SIG-M5 treated with dmso at 0.1 percent for 504 hours (cell line): ENCODE data around the gene GALNT8.
"Not testable (repeated sequence)": the region's sequence is repeated elsewhere in the genome, so short reads cannot be mapped to it uniquely, and the experiment has no call there.

Experiments used
- DNase-seq: peaks from one replicate; lab custom pipeline; 2025; ENCODE audit not compliant: unreplicated experiment; lab: John Stamatoyannopoulos, UW

The GALNT8 gene, protein sequence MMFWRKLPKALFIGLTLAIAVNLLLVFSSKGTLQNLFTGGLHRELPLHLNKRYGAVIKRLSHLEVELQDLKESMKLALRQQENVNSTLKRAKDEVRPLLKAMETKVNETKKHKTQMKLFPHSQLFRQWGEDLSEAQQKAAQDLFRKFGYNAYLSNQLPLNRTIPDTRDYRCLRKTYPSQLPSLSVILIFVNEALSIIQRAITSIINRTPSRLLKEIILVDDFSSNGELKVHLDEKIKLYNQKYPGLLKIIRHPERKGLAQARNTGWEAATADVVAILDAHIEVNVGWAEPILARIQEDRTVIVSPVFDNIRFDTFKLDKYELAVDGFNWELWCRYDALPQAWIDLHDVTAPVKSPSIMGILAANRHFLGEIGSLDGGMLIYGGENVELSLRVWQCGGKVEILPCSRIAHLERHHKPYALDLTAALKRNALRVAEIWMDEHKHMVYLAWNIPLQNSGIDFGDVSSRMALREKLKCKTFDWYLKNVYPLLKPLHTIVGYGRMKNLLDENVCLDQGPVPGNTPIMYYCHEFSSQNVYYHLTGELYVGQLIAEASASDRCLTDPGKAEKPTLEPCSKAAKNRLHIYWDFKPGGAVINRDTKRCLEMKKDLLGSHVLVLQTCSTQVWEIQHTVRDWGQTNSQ

DNA sequence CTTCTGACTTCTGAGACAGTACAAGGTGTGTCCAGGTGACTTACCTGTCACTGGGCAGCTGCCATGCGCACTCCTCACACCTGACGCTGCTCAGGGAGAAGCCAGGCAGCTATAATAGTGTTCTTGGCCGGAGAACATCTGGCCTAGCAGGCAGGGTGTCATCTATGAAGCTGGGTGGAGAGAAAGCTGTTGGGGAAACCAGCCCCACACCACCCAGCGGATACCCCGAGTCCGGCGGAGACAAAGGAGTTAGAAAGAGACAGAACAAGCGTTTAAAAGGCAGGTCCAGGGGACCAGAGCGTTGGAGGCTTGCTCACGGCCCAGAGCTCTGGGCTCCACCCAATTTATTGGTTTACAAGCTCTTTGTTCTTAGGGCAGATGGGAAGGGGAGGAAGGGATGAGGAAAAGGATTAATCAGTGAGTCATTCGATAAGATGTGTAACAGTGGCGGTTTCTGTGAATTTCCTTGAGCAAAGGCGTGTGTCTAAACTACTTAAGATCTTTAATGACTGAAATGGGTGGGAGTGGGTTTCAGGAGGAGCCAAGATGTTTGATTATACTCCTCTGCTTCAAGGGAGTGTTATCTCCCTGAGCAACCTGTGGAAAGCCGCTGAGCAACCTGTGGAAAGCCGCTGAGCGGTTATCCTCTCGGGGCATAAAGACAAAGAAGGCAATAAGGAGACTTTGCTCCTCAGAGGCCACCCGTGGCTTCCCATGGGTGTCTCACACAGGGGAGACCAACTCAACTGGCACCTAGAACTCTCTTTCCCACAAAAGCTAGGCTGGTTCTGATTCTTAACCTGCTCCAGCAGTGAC, at the start of gene GALNT8:
TSS of gene GALNT8 (plus strand) at position 580 of the 816 bp plus-strand sequence. CDS start 278 bp downstream, outside the sequence.
- no peak for DNase-seq

DNA sequence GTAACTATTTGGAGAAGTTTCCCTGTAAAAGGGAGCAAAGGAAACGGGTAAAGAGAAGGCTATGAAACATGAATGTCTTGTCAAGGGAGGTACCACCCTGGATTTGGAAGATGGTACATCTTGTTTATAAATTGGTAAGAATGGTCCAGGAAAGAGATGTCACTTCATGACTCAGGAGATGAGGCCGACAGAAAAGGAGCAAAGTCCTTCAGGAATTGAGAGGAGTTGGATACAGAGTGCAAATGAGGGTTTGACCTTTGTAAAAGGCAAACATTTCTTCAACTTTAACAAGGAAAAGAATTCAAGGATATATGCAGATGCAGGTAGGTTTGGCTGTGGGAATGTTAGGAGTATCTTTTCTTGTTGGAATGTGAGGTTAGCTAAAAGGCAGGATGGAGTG, 40.5 kb upstream of the GALNT8 start:
- no peak for DNase-seq

DNA sequence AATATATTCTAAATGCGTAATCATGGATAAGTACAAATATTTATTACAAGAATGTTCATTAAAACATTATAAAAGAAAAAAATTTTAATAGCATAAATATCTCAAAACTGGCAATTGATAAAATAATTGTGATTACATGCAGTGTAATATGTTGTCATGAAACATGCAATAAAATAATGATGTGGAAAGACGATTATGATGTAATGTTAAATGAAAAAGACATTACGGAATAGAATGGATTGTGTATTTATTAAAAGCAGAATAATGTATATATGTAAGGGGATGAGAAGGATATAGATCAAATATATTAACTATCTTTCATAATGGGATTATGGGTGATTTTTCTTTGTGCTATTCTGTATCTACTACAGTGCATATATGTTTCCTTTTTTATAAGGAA, 38.5 kb upstream of the GALNT8 start:
- no peak for DNase-seq

DNA sequence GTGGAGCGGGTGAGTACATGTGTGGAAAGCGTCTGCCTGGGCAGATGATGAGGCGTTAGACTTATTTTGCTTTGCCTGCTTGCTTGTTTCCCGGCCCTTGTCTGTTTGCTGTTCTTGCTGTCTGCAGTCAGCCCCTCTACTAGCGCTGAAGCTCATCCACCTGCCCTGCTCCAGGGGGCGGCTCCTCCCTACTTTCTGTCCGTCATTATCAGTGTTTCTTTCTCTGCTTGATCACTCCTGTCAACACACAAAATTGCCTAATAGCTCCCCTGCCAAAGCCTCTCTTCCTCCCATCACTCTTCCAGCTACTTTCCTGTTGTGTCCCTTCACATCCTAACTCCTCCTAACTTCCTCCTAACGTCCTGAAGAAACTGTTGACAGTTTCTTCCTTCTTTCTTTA, 34.9 kb upstream of the GALNT8 start:
- DNase-seq: no peak

DNA sequence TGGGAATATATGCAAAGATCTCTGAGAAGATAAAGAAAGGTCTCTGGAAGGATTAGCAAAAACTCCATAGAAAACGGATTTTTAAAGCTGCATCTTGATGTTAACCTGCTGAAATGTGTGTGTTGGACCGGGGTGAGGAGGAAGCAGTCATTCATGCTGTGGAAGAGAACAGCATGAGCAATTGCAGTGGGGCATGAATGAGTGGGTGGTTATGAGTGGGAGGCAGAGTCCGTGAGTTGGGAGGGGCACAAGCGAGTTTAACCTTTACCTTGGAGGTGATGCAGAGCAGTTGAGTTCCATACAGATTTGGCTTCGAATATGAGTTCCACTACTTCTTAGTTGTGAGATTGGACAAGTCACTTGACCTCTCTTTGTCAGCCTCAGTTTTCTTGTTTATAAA, 29.4 kb upstream of the GALNT8 start:
- no peak for DNase-seq

DNA sequence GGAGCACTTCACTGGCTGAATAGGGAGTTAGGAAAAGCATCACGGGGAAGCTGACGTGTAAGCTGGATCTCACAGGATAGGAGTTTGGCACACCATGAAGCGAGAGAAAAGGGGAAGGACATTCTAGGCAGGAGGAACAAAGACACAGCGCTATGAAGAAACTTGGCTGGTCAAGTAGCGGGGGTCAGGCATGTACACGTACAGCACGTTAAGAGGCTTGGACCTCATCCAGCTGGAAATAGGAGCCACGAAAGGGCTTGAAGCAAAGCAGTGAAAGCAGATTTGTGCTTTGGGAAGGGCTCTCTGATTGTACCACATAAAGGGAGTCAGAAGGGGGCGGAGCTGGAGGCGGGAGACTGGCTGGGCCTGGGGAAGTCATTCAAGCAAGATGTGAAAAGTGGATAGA, 19.6 kb upstream of the GALNT8 start:
- no peak for DNase-seq

DNA sequence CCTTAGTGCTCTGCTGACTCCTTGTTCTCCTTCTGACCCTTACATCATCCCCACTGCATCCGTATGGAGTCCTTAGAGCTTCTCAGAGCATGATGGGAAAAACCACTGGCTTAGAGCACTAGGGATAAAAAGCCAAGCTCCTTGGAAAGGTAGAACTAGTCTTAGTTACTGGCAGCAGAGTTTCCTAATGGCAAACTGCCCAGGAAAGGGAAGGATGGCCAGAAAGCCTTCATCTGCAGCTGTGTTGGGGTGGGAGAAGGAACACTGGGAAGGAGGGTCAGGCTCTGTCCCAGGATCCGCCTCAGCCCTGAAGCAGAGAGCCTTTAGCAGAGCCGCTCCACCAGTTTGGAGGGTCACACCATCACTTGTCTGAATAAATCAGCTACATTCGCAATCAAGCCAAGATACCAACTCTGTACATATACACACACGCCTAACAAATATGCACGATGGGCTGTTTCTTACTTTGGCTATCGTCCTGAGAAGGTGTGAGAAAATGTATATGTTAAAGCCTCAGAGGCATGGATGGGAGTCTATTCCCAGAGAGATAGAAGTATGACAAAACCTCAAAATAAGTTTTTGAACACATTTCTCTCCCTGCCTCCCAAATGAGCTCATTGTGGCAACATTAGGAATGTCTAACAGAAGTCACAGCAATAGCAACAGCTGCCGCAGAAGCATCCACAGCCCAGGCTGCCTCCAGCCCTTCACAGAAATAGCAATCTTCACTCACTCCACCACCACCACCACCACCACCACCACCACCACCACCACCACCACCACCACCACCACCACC, 18.6 kb upstream of the GALNT8 start:
- no peak for DNase-seq

DNA sequence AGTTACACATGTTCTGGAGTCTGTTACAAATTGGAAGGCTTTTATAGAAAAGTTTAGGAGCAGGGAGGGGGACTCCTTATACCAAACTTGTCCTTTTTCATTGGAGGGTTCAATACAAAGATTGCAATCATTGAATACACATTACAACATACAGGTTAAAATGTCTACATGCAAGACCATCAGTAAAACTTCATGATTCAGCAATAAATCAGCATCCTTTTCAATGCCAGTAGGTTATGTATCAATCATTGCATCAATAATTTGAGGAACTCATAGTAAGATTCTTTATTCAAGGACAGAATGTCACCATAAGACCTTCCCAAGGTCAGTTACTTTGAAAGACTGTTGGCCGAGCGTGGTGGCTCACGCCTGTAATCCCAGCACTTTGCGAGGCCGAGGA, 16.5 kb upstream of the GALNT8 start:
- DNase-seq: no peak

DNA sequence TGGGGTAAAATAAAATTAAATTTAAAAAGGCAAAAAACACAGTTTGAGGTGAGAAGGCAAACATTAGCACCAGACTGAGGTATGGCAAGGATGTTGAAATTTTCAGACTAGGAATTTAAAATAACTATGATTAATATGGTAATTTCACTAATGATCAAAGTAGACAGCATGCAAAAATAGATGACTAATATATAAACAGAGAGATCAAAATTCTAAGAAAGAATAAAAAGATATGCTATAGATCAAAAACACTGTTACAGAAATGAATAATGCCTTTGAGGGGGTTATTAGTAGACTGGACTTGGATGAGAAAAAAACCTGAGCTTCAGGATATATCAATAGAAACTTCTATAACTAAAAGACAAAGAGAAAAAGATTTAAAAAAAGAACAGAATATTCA, 14.4 kb upstream of the GALNT8 start:
- no peak for DNase-seq

DNA sequence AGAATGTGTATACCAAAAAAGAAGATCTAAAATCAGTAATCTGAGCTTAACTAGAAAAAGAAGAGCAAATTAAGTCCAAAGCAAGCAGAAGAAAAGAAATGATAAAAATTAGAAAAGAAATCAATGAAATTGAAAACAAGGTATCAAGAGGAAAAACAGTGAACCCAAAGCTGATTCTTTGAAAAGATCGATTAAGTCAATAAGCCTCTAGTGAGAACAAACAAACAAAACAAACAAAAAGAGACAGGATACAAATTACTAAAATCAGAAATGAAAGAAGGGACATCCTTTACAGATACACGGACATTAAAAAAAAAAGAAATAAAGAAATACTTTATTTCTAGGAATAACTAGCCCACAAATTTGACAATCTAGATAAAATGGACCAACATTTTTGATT, 12.9 kb upstream of the GALNT8 start:
- no peak for DNase-seq

DNA sequence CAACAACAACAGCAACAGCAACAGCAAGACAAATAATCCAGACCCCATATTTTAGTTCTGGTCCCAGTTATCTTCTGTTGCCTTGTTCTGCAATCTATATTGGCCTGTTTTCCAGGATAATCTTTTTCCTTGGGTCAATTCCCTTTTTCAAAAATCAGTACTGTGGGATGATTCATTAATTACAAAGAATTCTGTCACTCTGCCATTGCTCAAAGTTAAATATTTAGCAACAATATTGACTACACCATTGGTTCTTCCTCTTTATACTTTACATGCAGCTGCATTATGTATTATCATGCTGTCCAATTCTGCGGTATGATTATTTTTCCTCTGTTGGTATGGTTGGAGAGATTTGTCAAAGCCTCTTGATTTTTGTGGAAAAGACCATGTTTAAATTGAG, 10.1 kb upstream of the GALNT8 start:
- no peak for DNase-seq

DNA sequence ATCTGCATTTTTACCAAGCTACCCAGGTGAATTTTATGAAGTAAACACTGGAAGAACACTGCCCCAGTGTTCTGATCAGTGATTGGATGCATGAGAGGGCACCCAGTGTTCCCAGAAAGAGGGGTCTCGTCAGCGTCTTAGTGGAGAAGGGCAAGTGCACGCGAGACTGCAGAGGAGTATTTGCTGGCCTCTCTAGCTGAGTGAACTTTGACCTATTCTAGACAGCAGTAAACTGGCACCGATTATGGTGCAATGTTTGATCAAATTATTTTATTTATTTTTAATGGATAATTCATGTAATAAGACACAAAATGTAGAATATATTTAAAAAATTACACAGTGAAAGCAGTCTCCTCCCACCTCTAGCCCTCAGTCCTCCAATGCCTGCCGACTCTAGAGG, 5.3 kb upstream of the GALNT8 start:
- DNase-seq: no peak

DNA sequence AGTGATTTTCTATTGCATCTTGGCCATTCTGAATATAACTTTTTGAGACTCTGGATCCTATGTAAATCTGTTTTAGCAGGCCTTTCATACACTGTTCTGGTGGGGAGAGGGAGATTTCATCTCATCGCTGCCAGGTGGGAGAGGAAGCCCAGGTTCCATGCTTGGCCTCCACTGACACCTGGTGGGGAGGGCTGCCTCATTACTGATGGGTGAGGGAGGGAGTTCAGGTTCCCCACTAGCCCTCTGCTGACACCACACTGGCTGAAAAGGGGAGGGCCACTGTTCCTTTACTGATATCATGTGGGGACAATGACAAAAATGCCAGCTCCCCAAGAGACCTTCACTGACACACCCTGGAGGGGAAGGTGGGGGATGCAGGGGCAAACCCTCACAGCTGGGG, 2.4 kb upstream of the GALNT8 start:
- no peak for DNase-seq

DNA sequence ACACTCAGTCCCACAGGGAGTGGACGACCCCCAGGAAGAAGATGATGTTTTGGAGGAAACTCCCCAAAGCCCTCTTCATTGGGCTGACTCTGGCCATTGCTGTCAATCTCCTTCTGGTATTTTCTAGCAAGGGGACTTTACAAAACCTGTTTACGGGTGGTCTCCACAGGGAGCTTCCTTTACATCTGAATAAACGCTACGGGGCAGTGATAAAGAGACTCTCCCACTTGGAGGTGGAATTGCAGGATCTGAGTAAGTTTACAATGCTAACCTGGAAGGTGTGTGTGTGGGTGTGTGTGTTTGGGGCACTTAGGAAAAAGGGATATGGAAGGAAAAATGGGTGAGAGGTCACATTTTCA, 416 bp downstream of the GALNT8 start:
- no peak for DNase-seq

DNA sequence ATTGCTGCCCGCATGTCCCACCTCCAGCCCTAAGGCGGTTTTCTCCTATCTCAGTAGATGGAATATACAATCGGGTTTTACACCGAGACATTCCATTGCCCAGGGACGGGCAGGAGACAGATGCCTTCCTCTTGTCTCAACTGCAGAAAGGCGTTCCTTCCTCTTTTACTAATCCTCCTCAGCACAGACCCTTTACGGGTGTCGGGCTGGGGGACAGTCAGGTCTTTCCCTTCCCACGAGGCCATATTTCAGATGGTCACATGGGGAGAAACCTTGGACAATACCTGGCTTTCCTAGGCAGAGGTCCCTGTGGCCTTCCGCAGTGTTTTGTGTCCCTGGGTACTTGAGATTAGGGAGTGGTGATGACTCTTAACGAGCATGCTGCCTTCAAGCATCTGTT, 1.4 kb downstream of the GALNT8 start:
- not testable (repeated sequence) for DNase-seq

DNA sequence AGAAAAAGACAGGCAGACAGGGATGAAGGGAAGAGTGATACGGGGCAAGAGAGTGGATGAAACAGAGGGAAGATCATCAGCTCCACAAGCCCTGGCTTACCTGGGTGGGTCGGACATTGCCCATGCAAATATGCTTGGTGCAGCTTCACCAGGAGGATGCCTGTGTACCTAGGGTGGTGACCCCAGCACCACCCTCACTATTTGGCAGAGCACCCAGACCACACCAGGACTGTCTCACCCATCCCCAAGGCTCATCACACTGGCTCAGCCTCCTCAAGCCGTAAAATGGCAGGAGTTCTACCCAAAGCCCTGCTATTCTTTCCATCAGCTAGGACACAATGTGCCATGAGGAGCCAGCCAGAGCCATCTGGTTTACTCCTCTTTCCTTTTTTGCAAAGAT, 3.0 kb downstream of the GALNT8 start:
- DNase-seq: no peak

DNA sequence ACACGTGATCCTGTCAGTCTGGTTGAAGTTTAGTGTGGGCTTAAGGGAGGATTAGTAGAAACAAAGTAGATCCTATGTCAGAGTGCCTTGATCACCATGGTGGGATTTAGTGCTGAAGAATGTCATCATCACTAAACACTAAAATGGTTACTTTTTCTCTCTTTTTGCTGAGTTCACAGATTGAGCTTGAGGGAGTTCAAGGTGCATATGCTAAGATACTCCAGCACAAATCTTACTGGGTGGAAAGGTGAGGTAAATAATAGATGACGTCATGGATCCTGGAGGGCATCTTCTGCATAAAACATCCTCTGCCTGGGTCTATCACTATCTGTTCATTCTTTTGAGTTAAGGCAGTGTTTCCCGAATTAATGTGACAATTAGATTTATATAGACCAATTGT, 4.9 kb downstream of the GALNT8 start:
- DNase-seq: no peak

DNA sequence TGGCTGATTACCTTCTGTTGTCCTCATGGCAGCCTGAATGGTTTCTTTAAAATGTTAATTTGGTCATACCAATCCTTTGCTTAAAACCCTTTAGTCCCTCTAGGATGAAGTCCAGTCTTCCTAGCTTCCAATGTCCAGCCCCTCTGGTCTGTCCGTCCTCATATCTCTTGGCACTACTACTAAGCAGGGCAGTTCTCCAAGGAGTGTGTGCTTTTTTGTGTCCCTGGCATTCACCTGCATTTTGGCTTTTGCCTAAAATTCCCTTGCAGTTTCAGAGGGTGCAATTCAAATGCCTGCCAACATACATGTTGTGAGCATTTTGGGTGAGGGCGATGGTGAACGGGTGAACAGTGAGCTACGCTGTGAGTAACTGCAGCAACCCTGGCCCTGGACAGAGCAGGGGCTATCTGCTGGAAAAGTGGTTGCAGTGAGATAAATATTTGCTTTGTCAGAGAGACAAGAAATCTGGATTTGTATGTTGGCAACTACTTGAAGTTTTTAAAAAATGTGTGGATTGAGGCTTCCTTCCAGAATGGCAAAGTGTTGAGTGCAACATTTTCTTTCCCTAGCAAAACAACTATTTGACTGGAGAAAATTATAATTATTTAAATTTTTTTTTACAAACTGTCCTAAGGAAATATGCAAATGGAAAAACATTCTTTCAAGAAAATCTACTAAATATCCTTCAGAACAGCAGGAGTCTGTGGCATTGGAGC, 14.6 kb downstream of the GALNT8 start:
- no peak for DNase-seq

DNA sequence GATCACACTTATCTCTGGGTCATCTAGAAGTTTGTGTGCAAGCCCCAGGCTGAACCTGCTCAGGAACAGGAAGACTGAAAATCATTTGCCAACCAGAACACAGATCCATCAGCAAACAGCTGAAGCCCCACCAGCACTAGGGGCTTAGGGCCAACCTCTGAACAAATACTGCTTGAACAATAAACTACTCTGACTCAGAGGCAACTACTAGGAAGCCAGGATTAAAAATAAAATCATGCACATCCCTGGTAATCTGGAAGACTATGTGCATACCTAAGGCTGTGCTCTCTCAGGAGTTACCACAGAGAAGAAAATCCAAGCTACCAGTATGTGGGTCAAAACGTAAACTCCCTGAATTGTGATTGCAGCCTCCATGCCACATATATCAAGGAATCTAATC, 15.9 kb downstream of the GALNT8 start:
- no peak for DNase-seq

DNA sequence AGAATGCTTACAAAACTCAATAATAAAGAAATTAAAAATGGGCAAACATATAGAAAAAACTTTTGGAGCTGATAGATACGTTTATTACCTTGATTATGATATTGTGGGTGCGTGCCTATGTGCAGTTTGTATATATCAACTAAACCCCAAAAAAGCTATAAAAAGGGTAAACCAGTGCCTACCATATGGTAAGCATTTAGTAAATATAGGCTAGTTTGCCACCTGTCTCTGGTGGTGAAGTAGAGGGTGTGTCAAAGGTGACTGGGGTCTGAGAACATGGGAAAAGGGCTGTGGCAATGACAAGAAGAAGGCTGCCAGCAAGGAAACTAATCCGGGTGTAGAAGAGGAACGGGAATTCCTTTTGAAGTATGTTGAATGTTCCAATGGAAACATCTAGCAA, 18.3 kb downstream of the GALNT8 start:
- no peak for DNase-seq
